Astrocyte (in vitro differentiated cells and primary cell): ENCODE data around the gene TMEM89.

Source experiments
- CTCF ChIP-seq: IDR thresholded peaks from 2 replicates; pipeline ENCODE4 v1.5.1; 2011; ENCODE audit warnings: low read depth, mild to moderate bottlenecking, inconsistent platforms, low read length, moderate library complexity; ENCODE audit not compliant: insufficient read depth
- EZH2 ChIP-seq: IDR thresholded peaks from 2 replicates; pipeline ENCODE4 v1.6.1; 2012; ENCODE audit warnings: mild to moderate bottlenecking, low read length, inconsistent platforms; ENCODE audit not compliant: insufficient read depth

- TF ChIP-seq CTCF (no peak), EZH2 (no peak)
Measured at GRCh38 chr3:48573973-48574585, 47.5 kb downstream of the TMEM89 start.
